GM18873 (cell line): ENCODE results near the gene SRRM5.
"Not testable (repeated sequence)": the region's sequence is repeated elsewhere in the genome, so short reads cannot be mapped to it uniquely, and the experiment has no call there.

ENCODE experiments used
- ATAC-seq: cut with Tn5 transposase; IDR thresholded peaks from one replicate; pipeline ENCODE4 v1.9.1; 2021; ENCODE audit warnings: mild to moderate bottlenecking, moderate library complexity, moderate number of reproducible peaks; ENCODE audit not compliant: unreplicated experiment, low FRiP score

SRRM5 gene, protein sequence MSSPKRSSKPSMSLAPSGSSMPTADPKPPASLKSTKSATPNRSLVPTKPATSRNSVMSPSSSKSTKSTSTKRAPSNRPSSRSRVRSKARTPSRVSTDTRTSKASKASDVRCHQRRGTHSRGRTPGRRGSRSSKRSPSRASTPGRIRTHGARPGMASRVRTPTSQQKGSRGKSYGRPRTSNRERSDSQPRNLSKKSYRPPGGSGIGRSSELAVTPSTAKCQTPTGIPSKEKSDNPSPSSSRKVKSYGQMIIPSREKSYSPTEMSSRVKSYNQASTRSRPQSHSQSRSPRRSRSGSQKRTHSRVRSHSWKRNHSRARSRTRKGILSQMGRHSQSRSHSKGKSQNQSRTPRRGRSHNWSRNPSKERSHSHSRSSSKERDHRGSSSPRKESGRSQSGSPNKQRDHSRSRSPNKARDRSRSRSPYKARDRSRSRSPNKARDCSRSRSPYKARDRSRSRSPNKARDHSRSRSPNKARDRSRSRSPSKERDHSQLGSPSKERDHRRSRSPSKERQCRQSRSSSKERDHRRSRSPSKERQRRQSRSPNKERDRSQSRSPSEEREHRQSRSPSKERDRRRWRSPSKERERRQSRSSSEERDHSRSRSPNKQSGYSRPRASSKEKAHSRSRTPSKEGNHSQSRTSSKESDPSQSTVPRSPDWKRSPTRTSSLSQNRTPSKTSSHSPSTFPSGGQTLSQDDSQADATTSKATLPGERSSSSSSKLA

DNA sequence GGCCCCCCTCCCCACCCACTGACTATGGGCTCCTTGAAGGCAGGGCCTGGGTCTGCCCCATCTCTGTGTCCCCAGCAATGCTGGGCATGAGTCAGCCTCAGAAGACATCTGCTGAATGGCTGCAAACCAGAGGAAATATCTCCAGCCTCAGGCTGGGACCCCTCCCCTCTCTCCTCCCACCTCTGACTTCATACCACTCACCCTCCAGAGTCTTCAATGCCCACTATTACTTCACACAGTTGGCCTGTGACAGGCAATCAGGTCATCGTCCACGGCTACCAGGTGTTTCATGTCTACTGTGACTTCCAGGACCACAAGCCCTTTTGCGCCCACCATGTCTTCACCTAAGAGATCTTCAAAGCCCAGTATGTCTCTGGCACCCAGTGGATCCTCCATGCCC is at the start of gene SRRM5:
TSS of gene SRRM5 (plus strand) at position 301 of the 400 bp plus-strand sequence. CDS start at position 335, 34 bp downstream.
- ATAC-seq, result no peak

DNA sequence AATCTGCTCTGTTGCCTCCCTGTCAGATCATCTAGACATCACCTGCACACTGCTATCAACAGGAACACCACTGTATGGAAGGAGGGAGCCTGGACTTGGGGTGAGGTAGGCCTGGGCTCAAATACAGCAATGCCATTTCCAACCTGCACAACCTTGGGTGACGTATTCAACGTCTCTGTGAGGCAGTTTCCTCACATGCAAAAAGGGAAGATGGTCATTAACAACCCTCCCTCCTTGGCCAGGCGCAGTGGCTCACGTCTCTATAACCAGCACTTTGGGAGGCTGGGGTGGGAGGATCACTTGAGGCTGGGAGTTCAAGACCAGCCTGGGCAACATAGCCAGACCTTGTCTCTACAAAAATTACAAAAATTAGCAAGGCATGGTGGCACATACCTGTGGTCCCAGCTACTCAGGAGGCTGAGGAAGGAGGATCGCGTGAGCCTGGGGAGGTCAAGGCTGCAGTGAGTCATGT is 49.6 kb upstream of the SRRM5 start:
- no peak for ATAC-seq

DNA sequence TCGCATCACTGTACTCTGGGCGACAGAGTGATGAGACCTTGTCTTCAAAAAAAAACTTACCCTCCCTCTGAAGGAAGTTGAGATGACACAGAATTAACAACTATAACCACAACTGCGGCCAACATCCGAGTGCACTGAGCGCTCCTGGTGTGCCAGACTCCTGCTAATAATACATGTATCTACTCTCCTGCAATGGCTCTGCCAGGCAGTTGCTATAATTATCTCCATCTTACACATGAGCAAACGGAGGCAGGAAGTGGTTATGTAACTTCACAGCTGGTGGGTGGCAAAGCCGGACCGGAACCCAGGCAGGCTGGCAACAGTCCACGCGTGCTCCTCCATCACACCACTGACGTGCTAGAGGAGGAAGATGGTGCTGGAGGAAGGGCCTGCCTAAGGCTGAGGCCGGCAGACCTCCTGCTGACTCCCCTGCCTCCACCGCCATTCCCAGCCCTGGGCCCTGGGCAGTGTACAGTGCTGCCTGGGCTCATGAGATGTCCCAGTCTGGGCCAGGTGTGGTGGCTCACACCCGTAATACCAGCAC is 49.1 kb upstream of the SRRM5 start:
- peak; percentile 66 for ATAC-seq

DNA sequence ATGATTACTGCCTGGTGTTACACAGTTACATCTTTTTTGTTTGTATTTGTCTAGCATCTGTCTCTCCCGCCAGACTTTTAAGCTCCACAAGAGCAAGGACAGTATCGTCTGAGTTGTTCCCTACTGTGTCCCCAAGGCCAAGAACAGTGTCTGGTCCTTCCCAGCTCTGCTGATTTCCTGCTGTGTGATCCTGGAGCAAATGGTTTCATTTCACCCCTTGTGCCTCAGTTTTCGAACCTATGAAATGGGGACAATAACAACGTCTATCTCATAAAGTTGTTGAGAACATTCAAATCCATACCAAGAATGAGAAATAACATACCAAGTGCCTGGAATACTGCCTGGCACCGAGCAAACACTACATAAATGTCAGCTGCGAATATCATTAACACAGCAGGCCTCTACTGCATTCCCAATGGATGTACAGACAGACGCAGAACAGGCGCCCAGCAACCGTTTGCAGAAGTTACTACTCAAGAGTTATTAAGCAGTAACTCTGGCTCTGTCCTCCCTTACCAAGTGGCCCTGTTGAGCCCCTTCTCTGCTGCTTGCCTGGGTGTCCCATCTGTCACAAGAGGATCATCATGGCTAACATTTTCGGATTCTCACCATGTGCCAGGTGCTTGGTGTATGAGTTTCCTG is 48.0 kb upstream of the SRRM5 start:
- no peak for ATAC-seq

DNA sequence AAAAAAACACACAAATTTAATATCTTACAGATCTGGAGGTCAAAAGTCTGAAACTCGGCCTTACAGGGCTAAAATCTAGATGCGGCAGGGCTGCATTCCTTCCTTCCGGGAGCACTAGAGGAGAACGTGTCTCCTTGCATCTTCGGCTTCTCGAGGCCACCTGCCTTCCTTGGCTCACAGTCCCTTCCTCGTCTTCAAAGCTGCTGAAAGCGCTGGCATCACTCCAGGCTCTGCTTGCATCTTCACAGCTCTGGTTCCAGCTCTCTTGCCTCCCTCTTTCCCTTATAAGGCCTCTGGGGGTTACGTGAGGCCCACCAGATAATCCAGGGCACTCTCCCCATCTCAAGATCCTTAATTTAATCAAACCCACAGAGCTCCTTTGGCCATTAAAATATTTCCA is 47.1 kb upstream of the SRRM5 start:
- ATAC-seq, result no peak

DNA sequence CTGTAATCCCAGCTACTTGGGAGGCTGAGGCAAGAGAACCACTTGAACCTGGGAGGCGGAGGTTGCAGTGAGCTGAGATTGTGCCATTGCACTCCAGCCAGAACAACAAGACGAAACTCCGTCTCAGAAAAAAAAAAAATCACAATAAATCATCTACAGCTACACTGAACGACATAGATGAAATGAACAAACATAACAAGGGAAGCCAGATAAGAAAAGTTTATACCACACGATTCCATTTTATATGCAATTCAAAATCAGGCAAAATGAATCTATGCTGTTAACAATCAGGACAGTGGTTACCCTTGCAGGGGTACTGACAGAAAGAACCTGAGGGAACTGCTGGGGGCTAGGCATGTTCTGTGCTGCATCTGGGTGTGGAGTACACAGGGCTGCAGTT is 42.2 kb upstream of the SRRM5 start:
- ATAC-seq, result no peak

DNA sequence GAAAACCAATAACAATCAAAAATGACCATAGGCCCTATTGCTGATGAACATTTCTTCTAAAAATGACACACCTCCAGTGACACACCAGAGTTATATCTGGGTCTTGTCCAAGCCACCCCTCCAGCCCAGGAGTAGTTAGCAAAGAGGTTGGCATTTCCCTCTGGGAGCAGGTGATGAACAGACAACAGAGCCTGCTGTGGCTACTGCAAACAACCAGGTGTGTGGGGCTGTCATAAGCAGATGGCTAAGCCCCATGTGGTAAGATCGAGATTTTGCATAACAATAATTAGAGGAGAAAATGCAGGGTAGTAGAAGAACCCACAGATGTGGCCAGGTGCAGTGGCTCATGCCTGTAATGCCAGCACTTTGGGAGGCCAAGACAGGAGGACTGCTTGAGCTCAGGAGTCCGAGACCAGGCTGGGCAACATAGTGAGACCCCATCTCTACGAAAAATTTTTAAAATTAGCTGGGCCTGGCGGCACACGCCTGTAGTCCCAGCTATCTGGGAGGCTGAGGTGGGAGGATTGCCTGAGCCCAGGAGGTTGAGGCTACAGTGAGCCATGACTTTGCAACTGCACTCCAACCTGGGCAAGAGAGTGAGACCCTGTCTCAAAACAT is 41.6 kb upstream of the SRRM5 start:
- ATAC-seq, result no peak

DNA sequence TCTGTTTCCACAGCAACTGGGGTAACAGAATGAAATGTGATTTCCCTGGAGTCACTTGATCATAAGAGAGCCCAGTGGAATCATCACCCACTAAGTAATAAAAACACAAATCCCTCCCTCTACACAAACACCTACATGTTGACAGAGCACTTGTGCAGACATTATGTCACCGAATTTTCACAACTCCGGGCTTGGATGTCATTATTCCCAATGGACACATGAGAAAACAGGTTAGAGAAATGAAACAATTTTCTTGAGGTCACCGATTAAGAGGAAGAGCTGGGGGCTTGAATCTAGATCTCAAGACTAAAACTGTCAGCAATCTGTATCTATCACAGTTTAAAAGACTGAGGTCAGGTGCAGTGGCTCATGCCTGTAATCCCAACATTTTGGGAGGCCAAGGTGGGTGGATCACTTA is 39.7 kb upstream of the SRRM5 start:
- ATAC-seq, result no peak

DNA sequence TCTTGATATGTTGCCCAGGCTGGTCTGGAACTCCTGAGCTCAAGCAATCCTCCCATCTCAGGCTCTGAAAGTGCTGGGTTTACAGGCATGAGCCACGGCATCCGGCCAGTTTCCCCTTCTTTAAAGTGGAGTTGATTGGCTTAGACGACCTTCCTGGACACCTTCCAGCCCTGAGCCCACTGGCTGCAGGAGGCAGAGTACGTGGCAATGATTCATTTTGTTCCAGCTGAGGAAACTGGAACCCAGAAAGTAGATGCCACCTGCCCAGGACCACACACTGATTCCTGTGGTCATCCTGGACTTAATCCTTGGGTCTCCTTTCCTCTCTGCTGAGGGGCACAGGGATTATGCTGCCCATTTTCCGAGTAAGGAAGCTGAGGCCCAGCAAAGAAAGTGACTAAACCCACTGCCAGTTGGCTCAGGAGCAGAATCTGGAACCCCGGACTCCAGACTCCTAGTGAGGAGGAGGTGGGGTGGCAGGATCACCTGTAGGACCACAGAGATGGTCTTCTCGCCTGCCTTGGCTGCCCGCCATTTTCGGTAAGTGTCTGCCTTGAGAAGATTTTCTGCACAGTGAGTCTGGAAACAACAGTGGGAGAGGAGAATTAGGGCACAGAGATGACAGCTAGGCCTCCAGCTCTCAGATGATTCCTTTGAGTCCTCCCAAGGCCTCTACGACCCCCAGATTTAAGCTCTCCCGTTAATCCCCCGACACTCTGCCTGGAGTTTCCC is 37.3 kb upstream of the SRRM5 start:
- no peak for ATAC-seq

DNA sequence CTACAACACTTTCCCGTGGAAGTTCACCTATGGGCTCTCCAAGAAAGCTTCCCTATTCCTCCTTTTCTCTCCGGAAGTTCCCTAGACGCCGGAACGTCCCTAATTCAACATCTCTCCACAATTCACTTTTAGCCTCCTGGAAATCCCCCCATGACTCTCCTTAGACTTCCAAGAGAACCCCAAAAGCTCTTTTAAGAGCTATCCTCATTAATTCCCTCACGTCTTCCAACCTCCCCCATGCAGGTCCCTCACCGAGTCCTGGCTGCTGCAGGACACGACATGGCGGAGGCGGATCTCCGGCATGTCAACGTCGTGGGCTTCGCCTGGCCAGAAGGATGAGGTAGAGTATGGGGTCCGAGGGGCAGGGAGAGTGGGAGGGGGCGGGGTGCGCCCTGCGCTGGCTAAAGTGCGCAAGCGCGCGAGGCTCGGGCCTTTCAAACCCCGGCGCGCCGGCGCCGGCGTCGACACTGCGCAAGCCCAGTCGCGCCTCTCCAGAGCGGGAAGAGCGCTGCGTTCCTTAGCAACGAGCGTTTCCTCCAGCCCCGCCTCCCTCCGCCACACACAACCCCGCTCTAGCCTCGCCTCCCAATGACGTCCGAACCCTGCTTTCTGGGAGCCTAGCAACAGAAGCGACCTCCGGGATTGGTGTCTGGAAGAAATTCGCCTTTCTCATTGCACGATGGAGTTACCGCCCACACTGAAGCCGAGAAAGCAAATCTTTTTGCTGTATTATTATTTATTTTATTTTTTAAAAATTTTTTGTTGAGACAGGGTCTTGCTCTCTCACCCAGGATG is 36.5 kb upstream of the SRRM5 start, which contains the start of the genes PINLYP and XRCC1:
TSS of gene PINLYP (plus strand) at position 646 of the 795 bp plus-strand sequence. CDS start 1,391 bp downstream, outside the sequence.
TSS of gene XRCC1 (minus strand) at position 372 of the 795 bp plus-strand sequence. CDS start at position 303, 69 bp downstream.
- ATAC-seq, result peak; percentile 86

DNA sequence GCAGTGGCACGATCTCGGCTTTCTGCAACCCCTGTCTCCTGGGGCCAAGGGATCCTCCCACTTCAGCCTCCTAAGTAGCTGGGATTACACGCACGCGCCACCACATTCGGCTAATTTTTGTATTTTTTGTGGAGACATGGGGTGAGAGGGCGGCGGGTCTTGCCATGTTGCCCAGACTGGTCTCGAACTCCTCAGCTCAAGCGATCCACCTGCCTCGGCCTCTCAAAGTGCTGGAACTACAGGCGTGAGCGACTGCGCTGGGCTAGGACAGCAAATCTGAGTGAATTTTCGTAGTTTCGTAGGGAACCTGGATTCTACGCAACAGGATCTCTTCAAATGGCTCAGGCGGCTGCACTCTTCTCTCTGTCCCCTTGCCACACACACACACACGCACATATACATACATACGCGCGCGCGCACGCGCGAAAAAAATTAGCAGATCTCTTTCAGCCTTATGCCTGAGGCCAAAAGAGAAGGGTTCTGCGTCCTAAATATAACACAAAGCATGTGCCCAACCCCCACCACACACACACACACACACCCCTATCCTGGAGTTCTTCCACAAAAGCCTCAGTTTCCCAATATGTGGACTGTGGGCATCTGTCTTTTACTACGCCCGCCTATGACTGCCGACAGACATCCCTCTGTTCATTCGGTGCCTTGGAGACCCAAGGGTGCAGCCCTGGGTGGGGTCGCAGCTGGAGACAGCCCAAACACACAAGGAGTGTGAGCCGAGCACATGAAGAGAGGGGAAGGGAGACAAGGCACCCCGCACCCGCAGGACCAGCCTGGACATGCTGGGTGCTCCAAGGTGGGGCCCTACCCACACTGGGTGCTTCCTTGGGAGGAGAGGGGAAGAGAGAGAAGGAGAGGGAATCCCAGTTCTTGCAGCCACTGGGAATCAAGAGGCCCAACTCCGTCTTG is 35.7 kb upstream of the SRRM5 start:
- ATAC-seq, result no peak

DNA sequence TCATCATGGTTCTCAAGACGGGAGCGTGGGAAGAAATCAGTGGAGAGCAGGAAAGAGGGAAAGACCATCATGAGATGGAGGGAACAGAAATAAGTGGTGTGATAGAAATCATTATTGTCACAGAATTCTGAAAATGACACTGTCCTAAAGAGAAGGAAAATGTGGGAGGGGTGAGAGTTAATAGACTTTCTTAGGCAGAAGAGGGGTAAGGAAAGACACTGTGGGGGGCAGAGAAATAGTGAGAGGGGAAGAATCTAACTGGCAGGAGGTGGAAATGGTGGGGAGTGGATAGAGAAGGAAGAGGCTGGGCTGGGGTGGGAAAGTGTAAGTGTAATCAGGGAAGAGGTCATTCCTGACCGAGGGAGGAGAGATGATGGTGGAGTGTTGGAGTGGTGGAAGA is 33.1 kb upstream of the SRRM5 start:
- no peak for ATAC-seq

DNA sequence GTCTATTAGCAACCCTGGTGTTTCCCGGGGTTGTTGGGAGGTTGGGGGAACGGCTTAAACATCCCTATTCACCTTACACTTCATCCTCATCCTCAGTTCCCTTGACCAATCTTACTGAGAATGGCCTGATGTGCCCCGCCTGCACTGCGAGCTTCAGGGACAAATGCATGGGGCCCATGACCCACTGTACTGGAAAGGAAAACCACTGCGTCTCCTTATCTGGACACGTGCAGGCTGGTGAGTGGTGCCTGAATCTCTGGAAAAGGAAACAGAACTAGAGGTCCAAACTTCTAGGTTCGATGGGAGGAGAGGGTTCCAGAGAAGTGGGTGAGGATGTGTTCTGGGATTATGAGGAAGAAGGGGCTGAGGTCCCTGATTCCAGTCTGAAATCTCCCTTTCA is 30.4 kb upstream of the SRRM5 start:
- no peak for ATAC-seq

DNA sequence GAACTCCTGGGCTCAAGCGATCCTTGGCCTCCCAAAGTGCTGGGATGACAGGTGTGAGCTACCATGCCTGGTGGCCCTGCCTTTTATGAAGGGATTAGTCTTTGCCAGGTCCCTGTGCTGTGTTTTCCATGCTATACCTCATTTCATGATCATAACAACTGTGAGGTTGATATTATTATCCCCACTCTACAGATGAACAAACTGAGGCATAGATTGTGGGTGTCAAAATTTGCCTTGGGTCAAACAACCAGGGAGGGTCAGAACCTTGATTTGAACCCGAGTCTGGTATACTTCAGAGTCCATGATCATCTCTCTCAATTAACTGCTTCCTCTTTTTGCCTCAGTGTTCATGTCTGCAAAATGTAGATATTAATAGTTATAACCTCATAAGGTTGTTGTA is 29.4 kb upstream of the SRRM5 start:
- no peak for ATAC-seq

DNA sequence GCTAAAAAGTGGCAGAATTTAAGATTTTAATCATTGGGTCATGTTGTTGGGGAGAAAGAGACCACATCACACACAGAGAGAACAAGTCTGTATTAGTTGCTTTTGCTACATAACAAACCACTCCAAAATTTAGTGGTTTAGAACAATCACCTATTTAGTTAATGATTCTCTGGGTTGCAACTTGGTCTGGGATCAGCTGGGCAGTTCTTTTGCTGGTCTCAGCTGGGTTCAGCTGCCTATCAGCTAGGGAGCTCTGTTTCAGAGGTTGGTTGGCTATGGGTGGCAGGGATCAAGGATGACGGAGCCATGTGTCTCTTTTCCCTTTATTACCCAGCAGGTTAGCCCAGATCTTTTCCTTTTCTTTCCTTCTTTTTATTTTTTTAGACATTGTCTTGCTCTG is 27.4 kb upstream of the SRRM5 start:
- no peak for ATAC-seq

DNA sequence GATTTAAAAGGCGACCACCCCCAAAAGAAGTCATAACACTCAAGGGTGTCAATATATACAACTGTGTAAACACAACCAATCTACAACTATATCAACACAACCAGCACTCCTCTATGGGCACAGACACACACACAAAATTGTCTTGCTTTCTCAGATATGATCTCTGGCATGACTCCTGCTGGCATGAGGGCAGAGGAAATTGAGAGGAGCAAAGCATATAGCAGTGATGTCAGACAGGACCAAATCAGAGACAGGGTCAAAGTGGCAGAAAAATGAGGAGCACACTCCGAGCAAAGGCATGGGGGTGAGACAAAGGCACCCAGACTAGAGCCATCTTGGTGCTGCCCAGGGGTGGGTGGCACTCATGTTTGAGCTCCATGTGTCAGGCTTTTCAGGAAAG is 25.5 kb upstream of the SRRM5 start:
- no peak for ATAC-seq

DNA sequence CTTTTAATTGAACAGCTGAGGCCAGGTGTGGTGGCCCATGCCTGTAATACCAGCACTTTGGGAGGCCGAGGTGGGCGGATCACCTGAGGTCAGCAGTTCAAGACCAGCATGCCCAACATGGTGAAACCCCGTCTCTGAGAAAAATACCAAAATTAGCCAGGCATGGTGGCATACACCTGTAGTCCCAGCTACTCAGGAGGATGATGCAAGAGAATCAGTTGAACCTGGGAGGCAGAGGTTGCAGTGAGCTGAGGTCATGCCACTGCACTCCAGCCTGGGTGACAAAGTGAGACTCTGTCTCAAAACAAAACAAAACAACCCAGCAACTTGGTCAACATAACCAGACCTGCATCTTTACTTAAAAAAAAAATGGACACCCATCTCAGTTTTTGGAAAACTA is 24.9 kb upstream of the SRRM5 start:
- ATAC-seq, result not testable (repeated sequence)

DNA sequence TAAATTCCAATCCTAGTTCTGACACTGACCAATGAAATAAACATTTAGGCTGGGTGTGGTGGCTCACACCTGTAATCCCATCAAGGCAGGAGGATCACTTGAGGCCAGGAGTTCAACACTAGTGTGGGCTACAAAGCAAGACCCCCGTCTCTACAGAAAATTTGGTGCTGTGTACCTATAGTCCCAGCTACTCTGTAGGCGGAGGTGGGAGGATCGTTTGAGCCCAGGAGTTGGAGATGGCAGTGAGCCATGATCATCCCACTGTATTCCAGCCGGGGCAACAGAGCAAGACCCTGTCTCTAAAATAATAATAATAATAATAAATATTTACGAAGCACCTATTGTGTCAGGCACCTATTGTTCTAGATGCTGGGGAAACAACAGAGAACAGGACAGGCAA is 22.6 kb upstream of the SRRM5 start:
- no peak for ATAC-seq
